NCI-H446 treated with DMSO at 0.1 percent for 48 hours (cell line): ENCODE measurements around the gene IFNA13.
"Not testable (repeated sequence)": the region's sequence is repeated elsewhere in the genome, so short reads cannot be mapped to it uniquely, and the experiment has no call there.

Experiments used
- DNase-seq: peaks from one replicate; lab custom pipeline; 2025; lab: John Stamatoyannopoulos, UW

IFNA13 gene

DNA sequence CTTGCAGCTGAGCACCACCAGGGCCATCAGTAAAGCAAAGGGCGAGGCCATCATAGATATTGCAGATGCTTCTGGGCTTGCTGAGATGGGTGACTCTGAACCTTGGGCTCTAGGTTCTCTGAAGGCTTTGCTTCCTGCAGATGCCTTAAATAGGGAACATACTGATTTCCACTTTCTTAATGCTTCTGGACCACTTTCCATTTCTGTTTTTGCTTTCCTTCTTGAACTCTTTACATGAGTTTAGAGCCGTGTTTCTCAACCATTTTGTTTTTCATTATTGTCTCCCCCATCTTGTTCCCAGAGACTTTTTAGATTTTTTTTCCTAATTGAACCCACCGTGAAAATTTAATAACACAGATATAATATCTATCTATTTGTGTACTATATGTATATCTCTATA lies at the start of gene IFNA13:
IFNA13 (minus strand) TSS at position 101 of the 400 bp plus-strand sequence; CDS start at position 54, 47 bp downstream.
- DNase-seq: no peak

DNA sequence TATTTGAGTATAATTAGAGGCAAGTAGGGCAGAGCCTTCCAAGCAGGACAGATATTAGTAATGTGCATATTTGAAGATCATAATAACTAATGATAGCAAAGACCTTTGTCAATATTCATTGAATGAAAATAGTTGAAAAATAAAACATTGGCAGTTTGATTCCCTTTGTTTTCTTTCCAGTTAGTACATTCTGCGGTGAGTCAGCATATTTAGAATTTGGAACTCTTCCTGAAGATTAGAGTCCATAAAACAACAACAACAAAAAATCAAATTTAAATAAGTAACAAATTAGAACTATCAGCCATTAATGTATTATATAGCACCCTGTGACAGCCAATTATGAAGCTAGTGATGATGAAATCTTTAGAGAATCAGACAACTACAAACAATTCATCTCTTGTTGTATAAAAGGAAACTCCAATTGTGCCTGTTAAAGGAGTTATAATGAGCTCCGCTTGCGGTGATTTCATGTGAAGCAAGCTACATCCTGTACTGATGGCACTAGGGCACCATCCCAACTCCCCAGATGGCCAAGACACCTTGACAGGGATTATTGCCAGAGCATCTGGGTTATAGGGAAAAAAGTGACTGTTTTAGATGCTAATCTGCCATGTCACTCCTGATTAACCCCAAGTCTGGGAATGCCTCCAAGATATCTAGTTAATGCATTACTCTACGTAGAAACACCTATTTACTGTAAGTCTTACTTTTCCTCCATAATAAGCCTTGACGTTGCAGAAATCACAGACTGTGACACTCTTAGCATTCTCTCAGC lies 47.8 kb upstream of the IFNA13 start:
- DNase-seq: no peak

DNA sequence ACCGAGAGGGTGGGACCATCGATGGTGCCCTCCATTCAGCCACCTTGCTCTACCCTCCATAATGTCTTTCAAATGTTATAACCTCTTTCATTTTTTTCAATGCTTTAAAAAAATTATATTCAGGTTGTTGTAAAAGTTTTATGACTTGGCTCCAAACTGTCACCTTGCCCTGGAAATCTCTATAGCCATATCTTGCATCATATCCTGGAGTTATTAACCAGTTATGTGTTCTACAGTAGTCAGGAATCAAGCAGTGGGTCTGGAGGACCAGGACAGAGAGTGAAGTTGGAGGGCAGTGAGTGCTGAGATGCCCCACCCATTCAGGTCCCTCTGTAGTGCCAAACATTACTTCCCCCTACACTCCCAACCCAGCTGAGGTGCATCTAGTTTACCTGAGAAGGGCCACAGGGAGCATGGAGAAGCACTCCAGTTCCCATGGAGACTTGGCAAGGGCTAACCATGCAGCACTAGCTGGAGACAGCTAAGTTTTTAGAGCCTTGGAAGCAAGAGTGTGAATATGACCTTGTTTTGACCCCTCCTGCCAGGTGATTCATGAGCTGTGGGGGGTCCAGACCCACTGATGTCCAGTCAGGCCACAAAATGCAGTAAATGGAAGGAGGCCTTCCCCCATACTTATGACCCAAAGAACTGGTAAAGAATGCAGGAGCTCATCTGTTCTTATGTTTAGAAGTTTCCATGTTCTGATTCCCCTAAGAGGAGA lies 46.5 kb upstream of the IFNA13 start:
- no peak for DNase-seq

DNA sequence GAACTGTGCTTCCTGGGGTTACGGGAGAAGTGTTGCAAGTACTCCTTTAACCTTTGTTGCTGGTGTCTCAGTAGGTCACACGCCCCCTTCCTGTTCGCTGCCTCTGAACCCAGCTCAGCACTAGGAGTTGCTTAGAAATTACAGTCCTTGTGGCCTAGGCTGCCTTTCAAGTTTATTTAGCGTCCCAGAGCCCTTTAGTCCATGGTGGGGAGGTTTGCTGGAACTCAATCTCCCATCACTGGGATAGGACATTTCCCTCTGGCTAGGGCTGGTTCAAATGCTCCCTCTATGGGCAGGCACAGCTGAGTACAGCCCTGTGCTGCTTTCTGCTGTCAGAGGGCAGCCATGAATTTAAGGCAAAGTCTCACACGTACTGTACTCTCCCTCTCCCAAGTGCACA lies 45.8 kb upstream of the IFNA13 start:
- no peak for DNase-seq

DNA sequence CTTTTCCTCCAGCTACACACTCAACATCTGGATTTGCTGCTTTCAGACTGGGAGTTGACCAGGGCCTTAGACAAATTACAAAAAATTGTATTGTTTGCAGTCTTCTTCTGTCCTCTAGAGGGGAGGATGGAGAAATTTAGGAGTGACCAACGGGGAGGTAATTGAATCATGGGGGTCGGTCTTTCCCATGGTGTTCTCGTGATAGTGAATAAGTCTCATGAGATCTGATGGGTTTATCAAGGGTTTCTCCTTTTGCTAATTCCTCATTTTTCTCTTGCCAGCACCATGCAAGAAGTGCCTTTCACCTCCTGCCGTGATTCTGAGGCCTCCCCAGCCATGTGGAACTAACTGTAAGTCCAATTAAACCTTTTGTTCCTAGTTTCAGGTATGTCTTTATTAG lies 45.3 kb upstream of the IFNA13 start:
- no peak for DNase-seq

DNA sequence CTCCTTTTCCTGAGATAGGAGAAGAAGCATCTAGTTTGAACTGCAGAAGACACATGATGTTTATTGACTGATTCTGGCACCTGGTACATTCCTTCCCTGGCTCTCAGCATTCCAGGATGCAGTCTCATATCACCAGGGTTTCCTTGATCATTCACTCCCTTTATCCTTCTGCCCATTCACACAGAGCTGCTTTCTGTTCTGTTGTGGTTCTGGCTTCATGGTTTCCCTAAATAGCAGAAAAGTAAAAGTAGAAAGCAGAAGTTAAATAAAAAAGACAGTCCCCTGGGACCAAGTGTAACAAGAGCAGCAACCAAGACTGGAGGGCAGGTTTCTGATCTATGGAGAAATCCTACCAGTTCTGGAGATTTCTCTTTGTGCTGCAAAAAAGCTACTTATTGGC lies 44.2 kb upstream of the IFNA13 start:
- DNase-seq: no peak

DNA sequence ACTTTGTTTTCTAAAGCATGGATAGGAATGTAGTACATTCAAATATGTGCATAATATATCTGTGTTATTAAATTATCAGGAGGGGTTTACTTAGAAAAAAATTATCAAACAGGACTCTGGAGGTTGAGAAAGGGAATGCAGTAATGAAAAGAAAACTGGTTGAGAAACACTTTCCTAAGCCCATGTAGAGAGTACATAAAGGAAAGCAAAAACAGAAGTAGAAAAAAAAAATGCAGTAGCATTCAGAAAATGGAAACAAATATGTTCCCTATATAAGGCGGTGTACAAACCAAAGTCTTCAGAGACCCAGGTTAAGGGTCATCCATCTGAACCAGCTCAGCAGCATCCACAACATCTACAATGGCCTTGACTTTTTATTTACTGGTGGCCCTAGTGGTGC lies 41.0 kb upstream of the IFNA13 start, which contains the start of gene IFNA8:
IFNA8 (plus strand) TSS at position 301 of the 400 bp plus-strand sequence; CDS start at position 361, 60 bp downstream.
- no peak for DNase-seq

DNA sequence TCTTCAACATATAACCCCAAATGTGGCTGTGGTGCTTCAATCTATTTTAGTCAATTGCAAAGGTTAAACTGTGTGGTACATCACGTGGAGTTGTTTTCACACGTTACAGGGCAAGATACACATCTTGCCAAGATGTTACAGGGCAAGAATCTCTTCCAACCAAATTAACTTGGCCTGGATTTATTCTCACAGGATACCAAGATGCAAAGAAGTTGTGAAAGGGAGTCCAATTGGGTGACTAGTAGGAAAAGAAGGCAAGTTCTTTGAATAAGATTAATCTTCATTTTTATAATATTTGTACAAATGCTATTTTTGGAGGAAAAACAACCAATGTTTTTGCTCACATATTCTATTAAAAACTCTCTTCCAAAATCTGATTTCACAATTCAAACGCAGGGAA lies 36.3 kb upstream of the IFNA13 start:
- DNase-seq: no peak

DNA sequence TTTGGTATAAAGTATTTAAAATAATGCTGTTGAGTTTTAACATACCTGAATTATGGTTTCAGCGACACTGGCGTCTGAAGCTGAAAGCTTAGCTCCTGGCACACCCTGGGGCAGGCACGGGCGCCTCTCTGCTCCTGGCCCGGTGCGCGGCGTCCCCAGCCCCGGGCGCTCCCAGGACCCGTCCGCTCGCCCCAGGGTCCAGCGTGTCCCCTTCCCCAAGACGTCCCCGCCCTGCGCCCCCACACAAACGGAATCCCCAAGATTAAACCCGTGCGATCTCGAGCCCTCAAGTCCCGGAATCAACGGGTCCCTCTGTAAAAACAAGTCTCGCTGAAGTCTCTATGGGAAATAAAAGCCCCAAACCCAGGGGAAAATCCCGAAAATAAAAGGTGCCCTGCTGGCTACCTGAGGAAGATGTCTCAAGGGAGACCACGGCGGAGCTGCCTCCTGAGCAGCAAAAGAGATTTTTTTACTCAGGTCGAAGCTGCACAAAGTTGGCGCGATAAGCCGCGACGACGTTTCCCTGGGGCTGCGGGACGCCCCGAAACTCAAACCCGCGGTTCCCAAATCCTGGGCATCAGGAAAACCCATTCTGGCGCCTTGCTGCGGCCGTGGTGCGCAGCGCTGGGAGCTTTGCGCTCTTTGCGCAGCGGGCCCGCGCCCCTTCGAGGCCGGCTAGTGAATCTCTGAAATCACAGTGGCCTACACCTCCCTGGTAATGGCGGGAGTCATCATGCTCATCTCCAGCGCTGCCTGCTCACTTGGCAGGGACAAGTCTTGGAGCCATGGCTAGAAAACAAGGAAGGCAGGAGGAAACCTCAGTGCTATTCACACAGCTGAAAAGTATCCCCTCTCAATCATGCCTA lies 34.8 kb upstream of the IFNA13 start:
- DNase-seq: no peak

DNA sequence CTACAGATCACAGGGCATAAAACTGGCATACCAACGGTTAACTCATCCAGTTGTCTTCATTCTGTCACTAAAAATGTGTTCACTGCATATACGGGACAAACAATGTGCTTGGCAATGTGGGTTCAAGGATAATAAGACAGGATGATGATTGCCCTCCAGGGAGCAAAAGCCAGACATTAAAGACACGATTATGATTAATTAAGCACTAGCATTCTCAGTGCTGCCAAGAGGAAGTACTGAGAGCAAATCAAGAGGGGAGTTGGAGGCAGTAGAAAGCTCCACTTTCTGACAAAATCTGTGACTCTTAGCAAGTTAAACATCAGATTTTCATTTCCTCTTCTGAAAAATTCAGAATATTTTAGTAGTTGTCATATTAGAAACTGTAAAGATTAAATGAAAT lies 32.1 kb upstream of the IFNA13 start:
- no peak for DNase-seq

DNA sequence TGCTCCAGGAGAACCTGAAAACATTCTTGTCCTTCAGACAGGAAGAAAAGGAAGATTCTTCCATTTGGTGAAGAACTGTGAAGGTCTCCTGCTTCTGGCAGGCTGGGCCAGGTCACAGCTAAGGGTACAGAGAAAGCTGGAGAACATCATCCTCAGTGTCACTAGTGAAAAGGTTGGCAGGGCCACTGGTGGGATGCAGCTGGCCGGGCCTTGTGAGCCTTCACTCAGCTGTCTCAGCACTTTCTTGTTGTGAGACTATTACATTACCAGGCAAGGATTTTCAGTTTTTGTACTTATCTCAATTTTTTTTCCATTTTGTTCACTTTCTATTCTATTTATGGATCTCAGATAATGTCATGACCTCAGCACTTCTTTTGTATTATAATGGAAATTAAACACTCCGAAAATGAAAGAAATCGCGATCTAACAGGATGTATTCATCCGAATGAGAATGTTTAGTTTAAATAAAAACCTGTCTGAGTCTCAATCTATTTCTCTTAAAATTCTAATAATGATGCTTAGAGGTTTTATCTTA lies 31.2 kb upstream of the IFNA13 start:
- no peak for DNase-seq

DNA sequence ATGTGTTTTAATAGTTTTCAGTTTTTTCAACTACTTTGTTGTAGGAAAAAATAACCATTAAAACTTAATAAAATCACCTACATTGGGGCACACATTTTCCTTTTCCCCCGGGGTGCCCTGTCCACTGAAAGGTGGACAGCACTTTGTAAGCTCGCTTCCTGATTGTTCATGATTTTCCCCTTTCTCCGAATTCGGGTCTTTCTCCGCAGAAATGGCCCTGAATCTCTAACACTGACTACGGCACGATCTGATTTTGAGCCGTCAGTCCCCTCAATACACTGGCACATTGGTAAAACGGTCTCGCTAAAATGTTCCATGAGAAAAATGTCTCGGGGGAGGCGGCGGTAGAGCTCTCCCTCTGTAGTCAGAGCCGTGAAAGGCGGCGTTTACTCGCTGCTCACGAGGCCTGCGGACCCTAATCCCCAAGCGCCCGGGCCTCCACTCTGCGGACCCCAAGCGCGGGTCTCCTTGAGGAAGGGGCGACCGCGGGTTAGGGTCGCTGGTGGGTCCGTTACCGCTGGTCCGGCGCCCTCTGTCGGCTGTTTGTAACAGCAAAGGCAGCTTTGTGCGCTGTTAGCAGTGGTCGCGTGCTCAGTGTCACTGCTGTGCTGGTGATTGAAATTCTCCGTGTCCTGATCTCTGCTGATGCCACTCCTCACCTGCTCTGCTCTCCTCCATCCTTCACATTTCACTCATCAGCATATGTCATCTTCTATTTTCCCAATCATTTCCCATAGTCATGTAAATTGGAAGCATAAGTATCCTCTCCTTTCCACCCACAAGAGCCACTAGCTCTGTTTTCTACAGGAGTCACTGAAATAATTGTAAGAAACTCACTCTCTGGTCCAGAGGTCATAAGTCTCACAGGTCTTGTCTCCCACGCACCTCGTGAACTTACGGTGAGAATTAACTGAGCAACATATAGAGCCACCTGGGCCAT lies 28.2 kb upstream of the IFNA13 start:
- DNase-seq: no peak

DNA sequence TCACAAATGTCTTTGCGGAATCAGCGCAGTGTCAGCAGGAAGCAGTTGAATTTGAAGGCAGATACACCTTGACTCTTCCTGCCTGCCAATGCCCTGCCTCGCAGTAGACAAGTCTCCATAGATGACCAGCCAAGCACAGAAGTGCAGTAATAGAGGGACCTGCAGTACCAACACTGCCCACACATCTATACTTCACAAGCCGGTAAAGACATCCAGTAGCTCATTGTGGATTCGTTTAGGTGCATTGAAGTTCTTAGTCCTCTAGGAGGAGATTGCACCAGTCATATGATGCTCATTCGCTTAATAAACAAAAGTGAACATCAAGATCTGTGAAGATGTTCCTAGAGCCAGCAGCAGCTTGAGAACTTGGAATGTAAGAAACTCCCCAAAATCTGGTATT lies 24.4 kb upstream of the IFNA13 start:
- DNase-seq: no peak

DNA sequence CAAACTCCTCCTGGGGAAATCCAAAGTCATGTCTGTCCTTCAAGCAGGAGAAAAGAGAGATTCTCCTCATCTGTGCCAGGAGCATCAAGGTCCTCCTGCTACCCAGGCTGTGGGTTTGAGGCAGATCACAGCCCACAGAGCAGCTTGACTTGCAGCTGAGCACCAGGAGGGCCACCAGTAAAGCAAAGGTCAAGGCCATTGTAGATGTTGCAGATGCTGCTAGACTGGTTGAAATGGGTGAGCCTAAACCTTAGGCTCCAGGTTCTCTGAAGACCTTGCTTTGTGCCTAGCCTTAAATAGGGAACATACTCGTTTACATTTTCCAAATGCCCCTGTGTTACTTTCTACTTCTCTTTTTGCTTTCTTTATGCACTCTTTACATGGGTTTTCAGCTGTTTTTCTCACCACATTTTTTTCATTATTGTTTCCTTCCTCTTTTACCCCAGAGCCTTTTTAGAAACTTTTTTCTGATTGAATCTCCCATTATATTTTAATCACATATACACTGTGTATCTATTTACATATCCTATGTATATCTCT lies 17.3 kb upstream of the IFNA13 start, which contains the start of gene IFNA2:
IFNA2 (minus strand) TSS at position 268 of the 540 bp plus-strand sequence; CDS start at position 199, 69 bp downstream.
- DNase-seq: no peak

DNA sequence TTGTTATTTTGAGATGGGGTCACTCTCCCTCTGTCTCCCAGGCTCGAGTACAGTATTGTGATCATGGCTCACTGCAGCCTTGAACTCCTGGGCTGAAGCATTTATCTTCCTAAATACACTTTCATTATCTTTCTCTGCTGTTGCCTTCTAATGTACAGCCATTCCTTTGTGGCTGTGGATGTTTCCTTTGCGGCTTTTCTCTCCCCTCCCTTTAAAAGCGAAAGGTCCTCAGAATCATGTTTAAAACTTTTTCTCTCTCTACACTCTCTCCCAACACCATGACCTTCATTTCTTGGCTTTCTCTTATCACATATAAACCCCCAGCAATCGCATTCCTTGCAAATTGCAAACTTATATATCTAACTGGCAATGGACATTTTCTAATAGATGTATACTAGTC lies 15.8 kb upstream of the IFNA13 start:
- no peak for DNase-seq

DNA sequence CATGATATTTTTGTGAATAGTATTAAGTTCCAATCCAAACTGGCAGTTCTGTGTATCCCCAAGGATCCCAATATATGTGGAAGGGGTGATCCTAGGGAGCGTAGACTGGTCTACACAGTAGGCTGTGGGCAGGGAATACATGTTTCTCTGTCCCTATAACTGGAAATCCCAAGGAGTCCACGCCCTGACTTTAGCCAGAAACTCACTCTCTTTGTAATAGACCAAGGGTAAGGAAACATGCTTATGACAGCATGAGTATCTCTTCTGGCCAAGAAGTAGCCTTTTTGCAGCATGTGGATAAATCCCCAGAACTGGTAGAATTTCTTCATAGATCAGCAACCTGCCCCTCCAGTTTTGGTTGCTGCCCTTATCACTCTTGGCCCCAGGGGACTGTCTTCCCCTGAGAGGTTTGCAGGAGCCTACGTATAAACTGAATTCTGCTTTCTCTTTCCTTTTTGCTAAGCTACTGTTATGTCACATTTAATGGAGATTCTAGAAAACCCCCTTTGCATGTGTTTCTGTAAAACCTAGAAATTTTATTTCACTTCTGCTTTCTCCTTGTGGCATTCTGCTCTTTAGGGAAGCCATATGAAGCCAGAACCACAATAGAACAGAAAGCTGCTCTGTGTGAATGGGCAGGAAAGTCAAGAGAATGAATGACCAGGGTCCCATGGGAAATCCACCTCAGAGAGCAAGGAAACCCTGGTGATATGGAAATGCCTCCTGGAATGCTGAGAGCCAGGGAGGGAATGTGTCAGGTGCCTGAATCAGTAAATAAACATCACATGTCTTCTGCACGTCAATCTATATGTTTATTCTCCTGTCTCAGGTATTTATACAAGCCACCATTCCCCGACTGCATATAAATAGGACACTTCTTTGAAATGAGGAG lies 13.8 kb upstream of the IFNA13 start:
- DNase-seq: no peak

DNA sequence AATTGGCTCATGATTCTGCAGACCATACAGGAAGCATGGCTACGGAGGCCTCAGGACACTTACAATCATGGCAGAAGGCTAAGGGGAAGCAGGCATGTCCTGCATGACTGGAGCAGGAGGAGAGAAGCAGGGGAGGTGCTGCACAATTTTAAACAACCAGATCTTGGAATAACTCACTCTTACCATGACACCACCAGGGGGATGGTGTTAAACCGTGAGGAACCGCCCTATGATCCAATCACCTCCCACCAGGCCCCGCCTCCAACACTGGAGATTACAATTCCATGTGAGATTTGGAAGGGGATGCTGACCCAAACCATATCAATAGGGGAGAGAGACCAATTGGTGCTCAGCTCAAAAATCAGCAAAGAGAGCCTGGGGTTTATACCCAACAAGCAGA lies 3.6 kb upstream of the IFNA13 start:
- DNase-seq: not testable (repeated sequence)

DNA sequence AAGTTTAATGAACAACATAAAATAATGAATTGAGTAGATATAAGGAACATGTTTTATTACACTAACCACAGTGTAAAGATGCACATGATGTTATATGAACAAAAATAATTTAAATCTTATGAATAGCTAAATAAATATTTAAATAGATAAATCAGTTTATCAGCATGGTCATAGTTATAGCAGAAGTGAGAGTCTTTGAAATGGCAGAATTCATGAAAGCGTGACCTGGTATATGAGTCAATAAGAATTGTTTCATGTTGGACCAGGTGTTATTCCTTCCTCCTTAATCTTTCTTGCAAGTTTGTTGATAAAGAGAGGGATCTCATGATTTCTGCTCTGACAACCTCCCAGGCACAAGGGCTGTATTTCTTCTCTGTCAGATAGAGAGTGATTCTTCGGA lies 688 bp downstream of the IFNA13 start:
- DNase-seq: not testable (repeated sequence)

DNA sequence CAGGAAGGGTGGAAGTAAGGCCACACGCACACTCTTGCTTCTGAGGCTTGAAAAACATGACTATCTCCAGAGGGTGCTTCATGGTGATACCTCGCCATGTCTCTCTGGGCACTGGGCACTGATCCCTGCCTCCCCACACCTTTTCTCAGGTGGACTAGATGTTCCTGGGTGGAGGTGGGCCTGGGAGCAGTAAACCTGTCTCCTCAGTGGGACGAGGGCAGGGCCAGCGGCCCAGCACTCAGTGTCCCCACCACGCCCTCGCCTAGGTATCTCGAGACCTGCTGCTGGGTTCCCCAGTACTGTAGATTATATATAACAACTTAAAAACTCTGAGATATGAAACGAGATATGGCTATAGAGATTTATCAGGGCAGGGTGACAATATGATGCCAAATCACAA lies 5.6 kb downstream of the IFNA13 start:
- DNase-seq: no peak
